Measurements from ENCODE around the gene DPH3.
"Not testable (repeated sequence)": the region's sequence is repeated elsewhere in the genome, so short reads cannot be mapped to it uniquely, and the experiment has no call there.

The DPH3 gene

GRCh38 chr3:16264708-16265454, at the start of gene DPH3, which contains the start of gene OXNAD1:
Gene DPH3, minus strand, starts transcription at chr3:16264943. Its CDS starts 67 bp downstream, at chr3:16264876.
Gene OXNAD1, plus strand, starts transcription at chr3:16265212. Its CDS starts 5,741 bp downstream, at chr3:16270953.
- DNase-seq, result peak; percentile 99

DNA sequence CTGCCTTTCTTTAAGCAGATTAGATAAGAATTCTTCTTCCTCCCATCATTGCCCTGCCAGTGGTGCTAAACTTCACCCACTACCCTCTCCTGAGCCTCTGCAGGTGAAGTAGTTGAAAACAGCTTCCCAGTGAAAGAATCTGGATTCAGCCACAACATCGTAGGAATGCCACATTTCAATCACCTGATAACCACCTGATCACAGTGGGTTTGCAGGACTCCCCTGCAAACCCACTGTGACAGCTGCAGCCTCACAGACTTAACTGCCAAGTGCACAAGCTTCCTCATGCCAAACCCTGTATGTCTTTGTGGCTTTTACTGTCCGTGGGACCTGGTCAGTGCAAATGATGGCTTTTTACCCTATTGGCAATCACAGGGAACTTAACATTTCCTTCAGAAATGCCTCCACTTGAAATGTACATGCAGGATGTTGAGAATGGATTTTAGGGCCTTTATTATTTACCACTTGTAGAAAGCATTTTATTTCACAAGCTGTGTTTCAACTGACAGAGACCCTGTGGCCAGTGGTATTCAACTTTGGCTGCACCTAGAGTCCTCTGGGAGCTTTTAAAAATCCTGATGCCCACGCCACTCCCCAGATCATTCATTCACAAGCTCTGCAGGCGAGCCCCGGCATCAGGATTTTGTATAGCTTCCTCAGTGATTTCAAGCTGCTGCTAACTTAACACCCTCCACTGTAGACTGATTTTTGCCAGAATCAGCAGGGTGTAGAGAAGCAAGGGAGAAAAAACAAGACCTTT, 49.3 kb upstream of the DPH3 start:
- DNase-seq, result no peak

DNA sequence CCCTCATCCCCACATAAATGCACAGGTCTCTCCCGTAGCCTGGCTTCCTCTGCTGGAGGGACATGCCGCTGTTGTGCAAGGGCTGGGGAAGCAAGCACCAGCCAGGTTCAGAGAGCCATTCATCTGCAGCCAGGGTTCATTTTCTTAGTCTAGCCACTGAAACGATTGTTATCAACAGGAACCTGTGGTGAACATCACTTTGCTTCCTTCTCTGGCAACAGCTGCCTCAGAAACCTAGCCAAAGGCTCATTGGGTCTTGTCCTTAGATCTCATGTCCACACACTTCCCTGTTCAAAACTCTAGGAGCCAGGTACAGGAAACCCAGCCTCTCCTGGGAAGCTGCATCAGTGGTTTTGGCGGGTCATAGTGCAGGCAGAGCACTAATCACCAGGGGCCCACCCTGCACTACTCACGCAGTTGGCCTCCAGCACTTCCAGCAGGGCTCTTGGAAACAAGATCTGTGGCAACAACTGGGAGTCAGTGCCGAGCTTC, 47.3 kb upstream of the DPH3 start:
- no peak for DNase-seq

DNA sequence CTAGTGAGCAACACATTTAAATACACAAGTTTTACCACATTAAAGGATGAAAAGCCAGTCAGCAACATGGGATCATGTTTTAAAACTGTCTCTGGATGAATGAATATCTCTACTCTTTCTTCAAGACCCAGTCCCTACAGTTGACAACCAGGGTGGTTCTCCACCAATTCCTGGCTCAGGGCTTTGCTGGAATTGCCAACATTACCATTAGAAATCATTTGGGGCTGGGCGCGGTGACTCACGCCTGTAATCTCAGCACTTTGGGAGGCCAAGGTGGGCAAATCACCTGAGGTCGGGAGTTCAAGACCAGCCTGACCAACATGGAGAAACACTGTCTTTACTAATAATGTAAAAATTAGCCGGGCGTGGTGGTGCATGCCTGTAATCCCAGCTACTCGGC, 45.7 kb upstream of the DPH3 start:
- DNase-seq, result not testable (repeated sequence)

DNA sequence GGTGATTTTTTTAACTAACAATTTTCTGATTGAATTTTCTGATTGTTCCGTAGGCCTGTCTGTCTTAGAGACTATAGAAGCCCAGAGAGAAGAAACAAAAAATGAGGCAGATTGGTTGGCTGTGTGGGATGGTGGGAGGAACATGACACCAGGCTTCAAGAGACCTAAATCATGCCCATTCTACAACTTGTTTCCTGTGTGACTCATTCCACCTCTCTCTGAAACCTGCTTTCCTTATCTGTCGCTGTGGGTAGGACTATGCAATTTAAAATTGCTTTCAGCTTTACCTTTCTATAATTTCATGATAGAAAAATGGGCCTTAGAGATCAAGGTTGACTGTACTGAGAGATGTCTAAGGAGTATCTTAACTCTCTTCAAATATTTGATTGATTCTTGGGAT, 44.8 kb upstream of the DPH3 start:
- DNase-seq, result no peak

DNA sequence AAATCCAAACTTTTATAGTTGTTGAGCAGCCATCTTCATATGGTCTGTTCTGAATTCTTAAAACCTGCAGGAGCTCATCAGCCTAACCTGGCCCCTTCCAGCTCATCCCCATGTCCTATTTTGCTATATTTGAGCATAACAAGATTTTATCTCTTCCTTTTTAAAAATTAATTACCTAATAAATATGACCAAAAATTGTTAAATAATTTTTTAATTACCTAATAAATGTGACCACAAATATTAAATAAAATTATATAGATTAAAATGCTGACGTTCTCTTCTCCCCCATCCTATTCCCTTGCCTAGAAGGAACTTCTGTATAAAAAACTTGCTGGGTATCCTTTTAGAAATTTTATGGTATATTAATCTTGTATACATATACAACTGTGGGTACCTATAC, 44.0 kb upstream of the DPH3 start:
- no peak for DNase-seq

- DNase-seq, result no peak
Observed at GRCh38 chr3:16307832-16308531, 43.2 kb upstream of the DPH3 start.

GRCh38 chr3:16305111-16305541, 40.4 kb upstream of the DPH3 start:
- no peak for DNase-seq

GRCh38 chr3:16304061-16305010, 39.6 kb upstream of the DPH3 start:
- no peak for DNase-seq

- DNase-seq, result no peak
Observed at GRCh38 chr3:16303037-16303575, 38.4 kb upstream of the DPH3 start.

- no peak for DNase-seq
Observed at GRCh38 chr3:16302082-16302631, 37.4 kb upstream of the DPH3 start.

- DNase-seq, result no peak
Observed at GRCh38 chr3:16301507-16301906, 36.8 kb upstream of the DPH3 start.

DNA sequence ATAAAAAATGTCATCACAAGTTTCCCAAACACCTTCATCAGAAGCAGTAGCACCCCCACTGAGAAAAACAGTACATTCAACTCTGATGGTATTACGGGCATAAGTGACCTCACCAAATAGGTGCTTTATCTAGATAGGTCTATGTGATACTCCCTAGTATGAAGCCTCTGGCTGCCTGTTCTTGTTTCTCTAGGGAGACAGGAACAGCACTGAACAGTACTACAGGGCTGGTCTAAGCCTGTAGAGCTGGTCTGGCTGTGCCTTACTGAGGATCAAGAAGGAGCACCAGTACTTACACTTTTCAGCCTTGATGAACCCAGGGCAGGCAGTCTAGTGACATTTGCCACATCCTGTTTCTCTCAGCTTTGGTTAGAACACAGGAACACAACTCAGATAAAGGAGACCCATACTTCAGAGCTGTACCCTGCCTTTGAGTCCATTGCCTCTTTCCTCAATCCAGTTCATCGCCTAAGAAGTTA, 36.2 kb upstream of the DPH3 start:
- DNase-seq, result no peak

GRCh38 chr3:16300307-16300706, 35.6 kb upstream of the DPH3 start:
- no peak for DNase-seq

DNA sequence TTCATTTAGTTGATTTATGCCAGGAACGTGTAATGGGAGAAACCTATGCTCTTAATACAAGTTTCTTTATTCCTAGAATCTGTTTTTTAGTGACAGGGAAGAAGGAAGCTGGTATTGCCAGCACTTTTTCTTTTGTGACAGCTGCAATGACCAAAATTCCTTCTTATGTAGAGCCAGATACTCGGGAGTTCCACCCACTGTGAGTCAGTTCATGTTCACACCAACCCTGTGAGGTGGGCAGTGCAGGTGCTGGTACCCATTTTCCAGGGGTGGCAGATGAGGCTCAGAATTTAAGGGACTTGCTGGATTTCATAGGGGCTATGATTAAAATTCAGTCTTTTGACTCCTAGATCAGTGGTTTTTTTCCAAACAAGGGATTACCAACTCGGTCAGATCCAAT, 35.0 kb upstream of the DPH3 start:
- no peak for DNase-seq

- DNase-seq, result no peak
Observed at GRCh38 chr3:16298891-16299290, 34.1 kb upstream of the DPH3 start.

- peak; percentile 34 for DNase-seq
Observed at GRCh38 chr3:16297997-16298885, 33.5 kb upstream of the DPH3 start.

DNA sequence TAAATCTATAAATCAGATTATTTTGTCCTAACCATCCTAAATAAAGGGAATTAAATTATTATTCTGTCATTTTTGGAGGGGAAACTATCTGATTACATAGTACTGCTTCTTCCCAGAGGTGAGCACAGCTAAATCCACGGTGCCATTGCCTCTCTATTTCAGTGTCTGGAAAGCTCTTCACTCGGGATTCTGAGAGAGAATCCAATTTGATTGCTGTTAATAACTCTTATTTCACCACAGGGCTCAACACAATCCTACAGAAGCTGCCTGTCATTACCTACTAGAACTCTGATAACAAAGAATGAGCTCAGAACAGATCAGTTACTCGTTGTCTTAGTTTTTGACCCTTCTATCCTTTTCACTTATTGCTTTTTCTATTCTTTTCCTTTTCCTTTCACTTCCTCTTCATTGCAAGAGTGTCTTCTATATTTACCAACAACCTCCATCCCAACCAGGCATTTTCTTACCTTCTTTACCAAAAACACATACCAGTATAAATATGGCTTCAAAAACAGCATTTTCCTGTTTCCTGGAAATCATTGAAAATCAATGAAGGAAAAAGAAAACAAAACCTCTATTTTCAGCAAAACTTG, 30.7 kb upstream of the DPH3 start:
- no peak for DNase-seq

DNA sequence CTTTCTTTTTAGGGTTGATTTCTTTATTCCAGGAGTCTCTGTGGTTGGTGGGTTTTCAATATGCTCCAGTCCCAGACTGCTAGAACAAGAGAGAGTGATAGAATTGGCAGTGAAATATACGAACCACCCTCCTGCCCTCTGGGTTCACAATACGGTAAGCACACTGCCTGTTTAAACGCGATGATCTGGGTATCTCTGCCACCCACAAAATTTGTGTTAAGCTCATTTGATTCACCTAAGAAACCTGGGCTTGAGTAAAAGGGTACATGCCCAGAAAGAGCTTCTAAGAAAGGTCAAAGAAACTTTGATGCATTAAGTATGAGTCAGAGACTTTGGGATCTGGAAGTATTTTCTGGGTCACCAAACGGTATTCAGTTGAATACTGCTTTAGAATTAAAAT, 30.1 kb upstream of the DPH3 start:
- DNase-seq, result no peak

- no peak for DNase-seq
Observed at GRCh38 chr3:16290827-16291196, 26.1 kb upstream of the DPH3 start.

All from retina (tissue), 1 donor.